Stimulated activated CD8-positive, alpha-beta memory T cell treated with anti-CD3 and anti-CD28 coated beads, Interleukin-2, amount 100 ng/mL, for 1 hour (primary cell): ENCODE measurements around the gene ELL2.
"Not testable (repeated sequence)": the region's sequence is repeated elsewhere in the genome, so short reads cannot be mapped to it uniquely, and the experiment has no call there.

Experiments
- DNase-seq, 2 donors: peaks; one replicate each; pipeline ENCODE4 v3.0.0-alpha.2; 2020; ENCODE audit warnings: low read depth in 2 of 2

Gene ELL2

DNA sequence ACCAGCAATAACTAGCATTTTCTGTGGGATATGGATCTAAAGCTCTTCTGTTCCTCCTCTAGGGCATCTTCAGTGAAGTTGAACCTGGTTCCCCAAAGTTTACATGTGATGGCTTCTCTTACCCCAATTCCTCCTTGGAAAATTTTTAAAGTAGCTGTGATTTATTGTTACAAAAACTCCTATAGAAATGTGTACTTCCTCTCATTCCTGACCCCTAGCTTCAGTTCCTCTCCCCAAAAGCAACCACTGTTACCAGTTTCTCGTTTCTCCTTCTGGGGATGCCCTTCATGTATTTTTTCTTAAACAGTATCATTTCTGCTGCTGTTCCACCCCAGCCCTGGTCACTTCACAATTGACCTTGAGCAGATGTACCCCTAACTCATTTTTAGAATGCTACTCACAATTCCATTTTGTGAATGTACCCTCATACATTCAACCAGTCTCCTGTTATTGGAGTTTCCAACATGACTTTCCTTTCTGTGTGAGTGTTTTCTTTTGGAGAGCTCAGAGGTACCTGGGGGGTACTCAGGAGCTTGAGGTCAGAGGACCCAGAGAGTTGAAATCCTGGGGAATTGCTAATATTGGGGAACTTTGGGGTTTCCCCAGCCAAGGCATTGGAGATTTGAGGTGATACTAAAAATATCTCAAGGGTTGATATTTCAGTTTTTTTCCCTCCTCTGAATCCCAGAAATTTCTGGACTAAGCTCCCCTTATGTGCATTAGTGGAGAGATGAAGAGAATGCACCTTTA is 120.5 kb downstream of the ELL2 start:
- DNase-seq: no peak

DNA sequence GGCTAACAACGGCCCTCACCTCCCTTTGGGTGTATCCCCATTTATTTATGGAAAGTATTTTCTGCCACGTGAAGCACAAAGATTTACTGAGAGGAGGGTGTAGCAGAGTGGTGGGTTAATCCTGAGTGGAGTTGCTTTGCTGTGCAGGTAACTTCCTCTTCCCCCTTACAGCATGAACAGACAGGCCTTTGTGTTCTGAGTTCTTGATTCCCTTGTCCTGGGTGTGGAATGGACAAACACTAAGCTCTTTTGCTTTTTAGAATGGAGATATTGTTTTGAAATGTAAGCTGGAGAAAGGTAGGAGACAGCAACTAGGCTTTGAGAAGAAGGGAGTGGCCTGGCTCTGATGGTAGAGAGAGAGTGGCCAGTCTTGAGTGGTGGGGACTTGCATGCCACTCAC is 122.0 kb downstream of the ELL2 start:
- DNase-seq: no peak

DNA sequence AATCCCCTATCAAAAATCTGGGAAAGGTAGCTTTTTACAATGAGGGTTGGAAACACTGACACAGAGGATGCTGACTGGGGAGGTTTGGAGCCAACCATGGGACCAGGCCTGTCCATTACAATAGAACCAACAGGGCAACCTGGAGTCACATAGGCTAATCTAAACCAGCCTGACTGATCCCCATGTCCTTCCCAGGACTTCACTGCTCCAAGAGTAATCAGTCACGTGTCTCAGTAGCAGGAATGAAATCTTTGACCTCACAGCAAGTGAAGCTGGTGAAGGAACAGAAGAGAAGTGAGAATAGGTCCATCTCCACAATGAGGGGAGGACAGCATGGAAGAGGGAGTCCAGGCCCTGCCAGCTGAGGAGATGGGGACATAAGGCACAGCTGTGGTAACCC is 123.1 kb downstream of the ELL2 start:
- DNase-seq: no peak

DNA sequence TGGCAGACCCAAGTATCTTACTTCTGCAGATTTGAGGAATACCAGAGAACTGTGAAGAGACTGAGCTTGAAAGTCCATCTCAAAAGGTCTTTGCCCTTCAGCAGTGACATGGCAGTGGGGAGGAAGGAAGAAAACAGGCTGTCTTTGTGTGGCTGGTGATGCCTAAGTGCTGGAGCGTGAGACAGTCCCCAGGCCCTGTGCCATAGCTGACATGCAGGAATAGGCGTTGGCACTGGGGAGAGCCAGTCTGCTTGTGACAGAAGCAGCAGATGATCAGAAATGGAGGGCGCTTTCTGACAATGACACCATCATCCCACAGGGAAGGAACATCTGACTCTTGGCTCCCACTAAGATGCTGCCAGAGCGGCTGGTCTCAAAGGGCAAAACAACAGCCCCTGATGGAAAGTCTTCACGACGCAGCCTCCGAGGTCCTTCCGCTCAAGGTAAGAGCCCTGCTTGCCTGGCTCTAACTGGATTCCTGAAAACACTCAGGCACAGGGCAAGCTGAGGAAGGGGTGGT is 123.6 kb downstream of the ELL2 start:
- no peak for DNase-seq

DNA sequence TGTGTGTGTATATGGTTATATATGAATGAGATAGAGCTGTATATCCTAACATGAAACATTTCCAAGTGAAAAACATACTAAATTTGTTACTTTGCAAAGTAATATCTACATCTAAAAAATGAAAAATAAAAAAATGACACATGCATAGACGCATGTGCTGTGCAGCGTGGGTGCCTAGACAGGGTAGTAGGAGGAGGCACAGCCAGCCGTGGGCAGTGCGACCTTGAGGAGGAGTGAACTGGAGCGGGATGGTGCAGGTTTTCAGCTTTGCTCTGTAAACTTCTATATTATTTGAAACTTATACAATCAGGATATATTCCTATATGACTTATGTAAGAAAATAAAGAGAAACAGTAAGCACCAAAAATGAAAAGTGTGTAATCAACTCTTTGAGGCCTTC is 124.2 kb downstream of the ELL2 start:
- DNase-seq: no peak

DNA sequence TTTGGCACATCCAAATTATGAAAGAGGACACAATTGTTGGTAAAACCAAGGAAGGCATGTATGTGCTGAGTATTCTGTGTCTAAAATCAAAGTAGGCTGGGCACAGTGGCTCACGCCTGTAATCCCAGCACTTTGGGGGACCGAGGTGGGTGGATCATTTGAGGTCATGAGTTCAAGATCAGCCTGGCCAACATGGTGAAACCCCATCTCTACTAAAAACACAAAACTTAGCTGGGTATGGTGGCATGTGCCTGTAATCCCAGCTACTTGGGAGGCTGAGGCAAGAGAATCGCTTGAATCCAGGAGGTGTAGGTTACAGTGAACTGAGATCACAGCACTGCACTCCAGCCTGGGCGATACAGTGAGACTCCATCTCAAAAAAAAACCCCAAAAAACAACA is 124.7 kb downstream of the ELL2 start:
- DNase-seq: not testable (repeated sequence)

DNA sequence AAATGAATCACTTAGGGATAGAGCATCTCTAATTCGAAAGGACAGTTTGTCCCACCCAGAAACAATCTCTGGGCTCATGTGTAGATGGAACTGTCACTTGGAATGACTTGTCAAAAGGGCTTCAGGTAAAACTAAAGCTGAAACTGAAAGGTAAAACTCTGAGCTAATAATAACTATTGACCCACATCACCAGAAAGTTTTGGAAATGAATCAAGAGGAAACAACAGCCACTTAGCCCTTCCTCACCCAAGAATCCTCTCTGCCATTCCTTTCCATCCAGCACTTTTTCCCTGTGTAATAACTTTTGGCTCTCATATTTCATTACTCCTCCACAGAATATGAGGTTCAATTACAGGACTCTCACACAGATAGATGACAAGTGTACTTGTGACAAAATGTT is 125.1 kb downstream of the ELL2 start:
- no peak for DNase-seq

DNA sequence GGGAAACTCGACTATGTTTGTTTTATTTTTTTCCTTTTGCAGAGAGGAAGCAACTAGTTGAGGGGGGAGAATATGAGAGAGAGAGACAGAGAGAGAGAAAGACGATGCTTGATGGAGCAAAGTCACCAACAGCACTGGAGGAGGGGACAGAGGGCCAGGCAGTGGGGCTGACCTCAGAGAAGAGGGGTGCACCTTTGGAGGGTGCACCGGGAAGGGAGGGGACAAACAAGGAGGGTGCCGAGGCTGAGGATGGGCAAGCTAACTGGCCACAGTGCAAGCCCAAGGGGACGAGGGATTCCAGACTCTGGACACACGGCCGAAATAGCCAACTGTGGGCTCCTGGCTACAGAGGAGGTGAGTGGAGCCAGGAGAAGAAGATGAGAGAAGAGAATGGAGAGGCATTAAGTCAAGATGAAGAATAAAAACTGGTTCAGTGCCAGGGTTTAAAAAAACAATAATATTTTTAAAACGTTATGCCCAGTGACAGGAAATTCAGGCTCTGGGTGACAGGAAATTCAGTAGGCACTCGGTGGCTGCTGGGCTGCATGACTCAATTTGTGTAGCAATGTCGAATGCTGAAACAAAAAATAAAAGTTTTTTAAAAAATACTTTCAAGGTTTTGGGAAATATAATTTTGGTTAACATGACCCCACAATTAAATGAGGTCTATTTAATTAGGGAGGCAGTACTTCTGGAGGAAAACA is 125.8 kb downstream of the ELL2 start:
- no peak for DNase-seq
